Right lobe of liver (tissue), 4 donors: Measurements from ENCODE around the gene ACER1.

Source experiments
- CTCF ChIP-seq, 4 donors: fragments of 200-600 bp in 3 of 4; fragments of 450-650 bp in 1 of 4; IDR thresholded peaks; one replicate each; pipeline versions ENCODE4 v1.5.1 to v1.8.0; 2016 to 2022; ENCODE audit warnings: antibody characterized with exemption in 4 of 4, mild to moderate bottlenecking in 2 of 4
- POLR2A ChIP-seq: fragments of 450-650 bp; IDR thresholded peaks from one replicate; pipeline ENCODE4 v1.6.1; 2017; ENCODE audit warnings: antibody characterized with exemption, mild to moderate bottlenecking
- donor health status: DM: no; HTN: no; CAD: no.
- donor health status: DM: no; HTN: no; CAD: no.
- donor health status: DM: no; HTN: yes; CAD: no.

DNA sequence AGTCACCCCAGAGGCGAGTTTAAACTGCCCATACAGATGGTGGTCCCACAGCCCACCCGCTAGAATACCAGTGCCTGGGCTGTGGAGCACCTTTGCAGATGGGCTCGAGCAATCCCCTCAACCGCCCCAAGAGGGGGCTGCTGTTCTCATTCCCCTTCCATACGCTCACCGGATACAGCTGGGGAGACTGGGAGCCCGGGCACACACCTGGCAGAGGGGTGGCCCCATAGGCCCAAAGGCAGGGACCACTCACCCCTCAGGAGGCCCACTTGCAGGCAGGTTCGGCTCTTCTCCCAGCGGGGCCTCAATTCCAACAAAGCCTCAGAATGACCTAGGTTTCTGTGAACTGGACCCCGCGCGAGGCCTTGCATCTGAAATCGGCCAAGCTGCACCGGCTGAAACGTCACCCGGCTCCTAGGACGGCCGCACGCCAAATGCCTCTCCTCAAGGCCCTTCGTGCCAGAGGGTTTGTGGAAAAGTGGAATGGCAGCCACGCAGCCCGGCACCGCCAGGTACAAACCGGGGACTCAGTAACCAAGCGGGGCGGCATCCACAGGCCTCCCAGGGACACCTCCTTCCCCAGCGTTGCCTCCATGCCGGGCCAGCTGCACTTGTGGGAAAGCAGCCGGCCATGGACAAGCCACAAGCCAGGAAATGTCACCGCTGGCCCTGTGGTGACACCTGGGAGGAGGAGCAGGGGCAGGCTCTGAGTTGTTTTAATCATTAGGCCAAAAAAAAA is 72.3 kb downstream of the ACER1 start:
- TF ChIP-seq CTCF (IDR thresholded peaks at IDR 0.05): peak; percentile 33 to 47 (median 39)
- no peak for TF ChIP-seq POLR2A
